ENCODE results near the gene SLC22A5.

SLC22A5 gene

GRCh38 chr5:132369007-132369473 lies 470 bp upstream of the SLC22A5 start:
- Histone ChIP-seq H3K27me3 (replicated peaks) (no peaks in the 10 kb centered on the region), H3K36me3 (replicated peaks) (no peaks in the 10 kb centered on the region), H3K27ac (no peak overlapping the region), H3K4me3 (ENCODE audit: low read depth, low read length) (peak overlapping the region; percentile 65)
- DNase-seq, result no peak
- in situ Hi-C loops (cut with HindIII; ENCODE audit: low pct_ligation_motif_present, low sequenced_read_pairs), result no loop called here
- no peak for TF ChIP-seq CTCF (IDR thresholded peaks at IDR 0.05; ENCODE audit: low read depth, low read length, missing control alignments)

- Histone ChIP-seq H3K27me3 (replicated peaks) (no peaks in the 10 kb centered on the region), H3K4me3 (ENCODE audit: low read depth, low read length) (peak overlapping the region; percentile 65), H3K36me3 (replicated peaks) (no peaks in the 10 kb centered on the region), H3K27ac (no peak overlapping the region)
- in situ Hi-C loops (cut with HindIII; ENCODE audit: low pct_ligation_motif_present, low sequenced_read_pairs), result no loop called here
- DNase-seq, result no peak
- TF ChIP-seq CTCF (IDR thresholded peaks at IDR 0.05; ENCODE audit: low read depth, low read length, missing control alignments), result no peak
Measured at GRCh38 chr5:132370181-132370970, 866 bp downstream of the SLC22A5 start.

GRCh38 chr5:132370971-132371602 lies 1.6 kb downstream of the SLC22A5 start:
- Histone ChIP-seq H3K27me3 (replicated peaks) (no peaks in the 10 kb centered on the region), H3K36me3 (replicated peaks) (no peaks in the 10 kb centered on the region), H3K4me3 (ENCODE audit: low read depth, low read length) (no peak overlapping the region), H3K27ac (no peak overlapping the region)
- no peak for TF ChIP-seq CTCF (IDR thresholded peaks at IDR 0.05; ENCODE audit: low read depth, low read length, missing control alignments)
- in situ Hi-C loops (cut with HindIII; ENCODE audit: low pct_ligation_motif_present, low sequenced_read_pairs), result no loop called here
- no peak for DNase-seq

GRCh38 chr5:132371603-132371994 lies 2.1 kb downstream of the SLC22A5 start:
- DNase-seq, result no peak
- Histone ChIP-seq H3K27ac (no peak overlapping the region), H3K4me3 (ENCODE audit: low read depth, low read length) (no peak overlapping the region), H3K27me3 (replicated peaks) (no peaks in the 10 kb centered on the region), H3K36me3 (replicated peaks) (no peaks in the 10 kb centered on the region)
- no peak for TF ChIP-seq CTCF (IDR thresholded peaks at IDR 0.05; ENCODE audit: low read depth, low read length, missing control alignments)
- in situ Hi-C loops (cut with HindIII; ENCODE audit: low pct_ligation_motif_present, low sequenced_read_pairs), result no loop called here

GRCh38 chr5:132372127-132372526 lies 2.6 kb downstream of the SLC22A5 start:
- no peak for DNase-seq
- H3K36me3 ChIP-seq (replicated peaks), result no peaks in the 10 kb centered on the region

More at GRCh38 chr5:132372127-132372526, 2.6 kb downstream of the SLC22A5 start:
- TF ChIP-seq CTCF (IDR thresholded peaks at IDR 0.05; ENCODE audit: low read depth, low read length, missing control alignments), result no peak
- Histone ChIP-seq H3K27me3 (replicated peaks) (no peaks in the 10 kb centered on the region), H3K4me3 (ENCODE audit: low read depth, low read length) (no peak overlapping the region), H3K27ac (no peak overlapping the region)
- in situ Hi-C loops (cut with HindIII; ENCODE audit: low pct_ligation_motif_present, low sequenced_read_pairs), result no loop called here

All from brain microvascular endothelial cell (primary cell).